ENCODE data around the gene CDON.

GRCh38 chr11:126011265-126011664 lies 51.4 kb downstream of the CDON start:
- TF ChIP-seq CTCF (IDR thresholded peaks at IDR 0.05) (no peak), POLR2AphosphoS5 (IDR thresholded peaks at IDR 0.05; ENCODE audit: low read depth, low read length) (no peak), REST (IDR thresholded peaks at IDR 0.05; ENCODE audit: insufficient read depth in 1 of 2, low read depth in 2 of 2, low read length in 1 of 2) (no peak), SIN3A (IDR thresholded peaks at IDR 0.05; ENCODE audit: borderline replicate concordance, insufficient read depth, low read depth, low read length) (no peak)

All from Panc1 (cell line).